GM12892 (cell line): Measurements from ENCODE around the gene PRSS2.

Experiments used
- POLR2A ChIP-seq: IDR thresholded peaks from 2 replicates; pipeline ENCODE4 v1.6.1; 2011; ENCODE audit warnings: low read depth, low read length, control low read depth
- POLR2AphosphoS5 ChIP-seq: IDR thresholded peaks from 2 replicates; pipeline ENCODE4 v1.6.1; 2011; ENCODE audit warnings: low read depth, low read length, control low read depth
- TAF1 ChIP-seq: IDR thresholded peaks from 2 replicates; pipeline ENCODE4 v1.6.1; 2011; ENCODE audit warnings: low read depth, mild to moderate bottlenecking, control low read depth, low read length, borderline replicate concordance

GRCh38 chr7:142799437-142799835 lies 28.7 kb downstream of the PRSS2 start:
- TF ChIP-seq POLR2A (no peak), POLR2AphosphoS5 (no peak), TAF1 (no peak)
